Glutamatergic neuron (in vitro differentiated cells): ENCODE results near the gene TNF. TPM values are rescaled to one million over a fixed set of nuclear protein-coding genes. Genes with fewer than 3 reads are reported as not detected.

Experiments
- DNase-seq: peaks from one replicate; pipeline ENCODE4 v3.0.0; 2022
- H3K27ac Mint-ChIP-seq: one replicate; pipeline ENCODE4 v1.8.0; 2020; ENCODE audit warnings: mild to moderate bottlenecking, mixed read lengths, inconsistent platforms; ENCODE audit not compliant: unreplicated experiment
- H3K27me3 Mint-ChIP-seq: one replicate; pipeline ENCODE4 v1.8.0; 2020; ENCODE audit warnings: mild to moderate bottlenecking, moderate library complexity, mixed read lengths, inconsistent platforms; ENCODE audit not compliant: unreplicated experiment
- H3K36me3 Mint-ChIP-seq: one replicate; pipeline ENCODE4 v1.8.0; 2020; ENCODE audit warnings: mild to moderate bottlenecking, mixed read lengths, inconsistent platforms; ENCODE audit not compliant: unreplicated experiment
- H3K4me1 Mint-ChIP-seq: one replicate; pipeline ENCODE4 v1.8.0; 2020; ENCODE audit warnings: mild to moderate bottlenecking, low read depth, mixed read lengths, inconsistent platforms; ENCODE audit not compliant: unreplicated experiment
- H3K4me3 Mint-ChIP-seq: one replicate; pipeline ENCODE4 v1.8.0; 2020; ENCODE audit warnings: mild to moderate bottlenecking, mixed read lengths, inconsistent platforms; ENCODE audit not compliant: unreplicated experiment
- H3K9me3 Mint-ChIP-seq: one replicate; pipeline ENCODE4 v1.8.0; 2020; ENCODE audit warnings: mild to moderate bottlenecking, moderate library complexity, mixed read lengths, inconsistent platforms; ENCODE audit not compliant: unreplicated experiment
- CTCF ChIP-seq: fragments of 200-600 bp; sonication (generic); IDR thresholded peaks from one replicate; pipeline ENCODE4 v1.5.0; 2021; ENCODE audit not compliant: partially characterized antibody, unreplicated experiment
- total RNA-seq: library from RNA; stranded (reverse); fragmentation: NEBNext Ultra II Directional; extraction: Animal tissue kit (Norgen Biotek cat#: 25700); gene quantifications from one replicate; pipeline ENCODE4 v1.2.1, GENCODE V29; 2021; ENCODE audit not compliant: unreplicated experiment

TNF gene
- total RNA-seq, 1 donor from 2014 or later: not detected

GRCh38 chr6:31559958-31560696 is 15.2 kb upstream of the TNF start:
- Mint-ChIP-seq H3K4me1 (peaks cover 4% of the 10 kb centered on the region), H3K27me3 (peaks cover 3% of the 10 kb centered on the region), H3K4me3 (peak overlapping the region; percentile 5), H3K9me3 (peaks cover 6% of the 10 kb centered on the region), H3K27ac (no peak overlapping the region), H3K36me3 (peaks cover 4% of the 10 kb centered on the region)
- no peak for TF ChIP-seq CTCF
- DNase-seq: no peak

DNA sequence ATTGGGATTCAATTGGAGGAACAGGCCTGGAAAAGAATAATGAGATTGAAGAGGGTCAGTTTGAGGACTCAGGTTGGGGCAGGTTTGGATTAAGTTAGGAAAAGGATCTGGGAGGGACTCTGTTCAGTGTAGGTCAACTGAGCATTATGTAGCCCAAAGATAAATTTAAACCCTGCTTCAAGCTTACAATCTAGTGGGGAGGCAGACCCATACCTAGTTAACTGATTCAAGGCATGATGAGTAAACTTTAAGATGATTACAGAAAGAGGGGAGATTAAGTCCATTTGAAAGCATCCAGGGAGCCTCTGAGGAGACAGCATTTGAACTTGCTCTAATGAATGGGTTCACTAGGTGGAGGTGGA is 14.7 kb upstream of the TNF start:
- Mint-ChIP-seq H3K27ac (no peak overlapping the region), H3K4me1 (peaks cover 4% of the 10 kb centered on the region), H3K36me3 (peaks cover 4% of the 10 kb centered on the region), H3K27me3 (peaks cover 3% of the 10 kb centered on the region), H3K9me3 (peaks cover 6% of the 10 kb centered on the region), H3K4me3 (no peak overlapping the region)
- no peak for DNase-seq
- TF ChIP-seq CTCF: no peak

DNA sequence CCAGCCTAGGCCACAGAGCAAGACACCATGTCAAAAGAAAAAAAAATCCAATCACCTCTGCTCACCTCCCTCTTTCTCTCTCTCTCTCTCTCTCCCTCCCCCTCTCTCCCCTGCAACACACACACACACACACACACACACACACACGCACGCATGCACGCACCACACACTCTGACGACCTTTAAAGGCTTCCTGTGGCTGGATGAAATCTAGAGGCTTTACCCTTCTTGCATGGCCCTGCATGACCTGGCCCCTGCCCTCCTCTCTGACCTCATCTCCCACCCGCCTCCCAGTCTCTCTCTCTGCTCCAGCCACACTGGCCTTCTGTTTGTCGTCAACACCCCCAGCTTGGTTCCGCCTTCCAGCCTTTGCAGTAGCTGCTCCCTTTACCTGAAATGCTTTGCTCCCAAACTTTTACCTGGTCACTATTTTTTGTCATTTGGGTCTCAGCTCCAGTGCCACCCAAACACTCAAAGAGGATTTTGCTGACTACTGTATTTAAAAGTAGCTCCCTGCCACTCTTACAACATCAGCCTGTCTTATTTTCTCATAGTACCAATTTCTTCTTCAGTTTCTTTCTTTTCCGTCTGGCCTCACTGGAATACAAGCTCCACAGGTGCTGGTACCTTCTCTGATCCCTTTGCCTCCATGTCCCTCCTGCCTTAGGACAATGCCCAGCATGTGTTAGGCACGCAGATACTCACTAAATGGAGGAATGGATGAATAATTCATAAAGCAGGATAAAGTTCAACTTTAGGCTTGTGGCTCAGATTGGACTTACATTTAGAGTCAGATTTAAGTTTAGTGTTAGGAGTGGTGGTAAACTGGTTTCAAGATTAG is 7.6 kb upstream of the TNF start:
- DNase-seq: no peak
- H3K36me3 Mint-ChIP-seq: no peaks in the 10 kb centered on the region
- no peak for TF ChIP-seq CTCF
- H3K4me3 Mint-ChIP-seq: no peak overlapping the region
- peaks cover 4% of the 10 kb centered on the region for H3K27me3 Mint-ChIP-seq
- no peak overlapping the region for H3K27ac Mint-ChIP-seq
- H3K9me3 Mint-ChIP-seq: peaks cover 5% of the 10 kb centered on the region
- no peaks in the 10 kb centered on the region for H3K4me1 Mint-ChIP-seq

DNA sequence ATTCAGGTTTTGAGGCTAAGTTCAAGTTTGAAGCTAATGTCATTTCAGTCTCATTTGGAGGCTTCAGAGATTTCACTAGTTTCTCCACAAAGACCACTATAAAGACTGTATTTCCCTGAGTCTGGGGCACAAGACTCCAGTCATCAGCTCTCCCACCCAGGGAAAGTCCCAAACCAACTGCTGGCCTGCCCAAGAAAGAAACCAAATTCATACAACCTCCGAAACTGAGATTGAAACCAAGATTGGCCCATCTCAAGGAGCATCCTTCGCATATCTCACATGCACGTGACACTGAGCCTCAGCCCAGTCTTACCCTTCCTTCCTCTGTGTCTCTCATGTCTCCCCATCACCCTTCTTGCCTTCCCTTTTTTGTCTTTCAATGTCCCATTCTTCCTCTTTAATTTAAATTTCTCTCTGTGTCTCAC is 6.8 kb upstream of the TNF start:
- H3K4me1 Mint-ChIP-seq: no peaks in the 10 kb centered on the region
- DNase-seq: no peak
- no peak for TF ChIP-seq CTCF
- no peak overlapping the region for H3K4me3 Mint-ChIP-seq
- peaks cover 4% of the 10 kb centered on the region for H3K9me3 Mint-ChIP-seq
- H3K27ac Mint-ChIP-seq: no peak overlapping the region
- H3K36me3 Mint-ChIP-seq: no peaks in the 10 kb centered on the region
- peaks cover 7% of the 10 kb centered on the region for H3K27me3 Mint-ChIP-seq
